ENCODE data around the gene DMD.

The DMD gene

GRCh38 chrX:31266203-31267076 lies 1944.9 kb downstream of the DMD start:
- FAIRE-seq, result no peak
- DNase-seq (ENCODE audit: insufficient read length, low spot score), result no peak

GRCh38 chrX:31265383-31265782 lies 1946.0 kb downstream of the DMD start:
- no peak for TF ChIP-seq CTCF (IDR thresholded peaks at IDR 0.05; ENCODE audit: insufficient read depth, missing control alignments)
- no peak for FAIRE-seq
- no peak for DNase-seq (ENCODE audit: insufficient read length, low spot score)

More at GRCh38 chrX:31266203-31267076, 1944.9 kb downstream of the DMD start:
- TF ChIP-seq CTCF (IDR thresholded peaks at IDR 0.05; ENCODE audit: insufficient read depth, missing control alignments), result no peak

- no peak for TF ChIP-seq CTCF (IDR thresholded peaks at IDR 0.05; ENCODE audit: insufficient read depth, missing control alignments)
- FAIRE-seq, result no peak
- no peak for DNase-seq (ENCODE audit: insufficient read length, low spot score)
Observed at GRCh38 chrX:31260351-31260750, 1951.0 kb downstream of the DMD start.

- no peak for DNase-seq (ENCODE audit: insufficient read length, low spot score)
- FAIRE-seq, result no peak
- TF ChIP-seq CTCF (IDR thresholded peaks at IDR 0.05; ENCODE audit: insufficient read depth, missing control alignments), result no peak
Observed at GRCh38 chrX:31258166-31258565, 1953.2 kb downstream of the DMD start.

GRCh38 chrX:31255310-31256033 lies 1955.9 kb downstream of the DMD start:
- DNase-seq (ENCODE audit: insufficient read length, low spot score) (no peak), FAIRE-seq (no peak)
- no peak for TF ChIP-seq CTCF (IDR thresholded peaks at IDR 0.05; ENCODE audit: insufficient read depth, missing control alignments)

GRCh38 chrX:31252133-31252532 lies 1959.2 kb downstream of the DMD start:
- no peak for FAIRE-seq
- TF ChIP-seq CTCF (IDR thresholded peaks at IDR 0.05; ENCODE audit: insufficient read depth, missing control alignments), result no peak
- DNase-seq (ENCODE audit: insufficient read length, low spot score), result no peak

- DNase-seq (ENCODE audit: insufficient read length, low spot score) (no peak), FAIRE-seq (no peak)
- no peak for TF ChIP-seq CTCF (IDR thresholded peaks at IDR 0.05; ENCODE audit: insufficient read depth, missing control alignments)
Observed at GRCh38 chrX:31251336-31251735, 1960.0 kb downstream of the DMD start.

All from D721Med (cell line).